Ramos (cell line): ENCODE data around the gene ALCAM.

Experiments used
- in situ Hi-C: fragments of 300-500 bp; cut with MboI; formaldehyde crosslinking; loops from one replicate; pipeline ENCODE4 v1.14.3; 2022; ENCODE audit warnings: low sequenced_read_pairs; ENCODE audit not compliant: unreplicated experiment

Gene ALCAM

GRCh38 chr3:105518203-105518602, 151.5 kb downstream of the ALCAM start:
- in situ Hi-C loops: no loop called here

GRCh38 chr3:105518806-105519418, 152.2 kb downstream of the ALCAM start:
- in situ Hi-C loops: no loop called here

GRCh38 chr3:105521770-105522169, 155.1 kb downstream of the ALCAM start:
- in situ Hi-C loops: no loop called here

GRCh38 chr3:105523501-105523900, 156.8 kb downstream of the ALCAM start:
- in situ Hi-C loops: no loop called here

GRCh38 chr3:105525531-105525930, 158.8 kb downstream of the ALCAM start:
- in situ Hi-C loops: no loop called here

- in situ Hi-C loops: no loop called here
Observed at GRCh38 chr3:105526360-105527111, 159.8 kb downstream of the ALCAM start.

DNA sequence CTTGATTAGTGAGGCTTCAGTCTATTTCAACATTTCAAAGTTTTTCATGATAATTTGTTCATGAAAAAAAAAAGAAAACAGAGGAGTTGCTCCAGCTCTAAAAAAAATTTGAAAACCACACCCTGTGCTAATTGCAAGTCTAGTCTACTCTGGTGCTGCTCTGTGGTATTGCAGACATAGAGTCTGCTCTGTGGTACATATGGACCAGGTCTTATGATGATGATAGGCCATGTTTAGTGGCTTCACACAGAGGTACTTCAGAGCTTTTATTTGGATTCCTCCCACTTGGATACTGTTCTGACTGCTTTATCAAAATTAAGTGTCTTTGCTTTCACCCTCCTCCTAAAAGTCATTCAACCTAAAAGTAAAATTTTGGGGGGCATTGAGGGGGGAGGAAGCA, 160.8 kb downstream of the ALCAM start:
- in situ Hi-C loops: no loop called here

DNA sequence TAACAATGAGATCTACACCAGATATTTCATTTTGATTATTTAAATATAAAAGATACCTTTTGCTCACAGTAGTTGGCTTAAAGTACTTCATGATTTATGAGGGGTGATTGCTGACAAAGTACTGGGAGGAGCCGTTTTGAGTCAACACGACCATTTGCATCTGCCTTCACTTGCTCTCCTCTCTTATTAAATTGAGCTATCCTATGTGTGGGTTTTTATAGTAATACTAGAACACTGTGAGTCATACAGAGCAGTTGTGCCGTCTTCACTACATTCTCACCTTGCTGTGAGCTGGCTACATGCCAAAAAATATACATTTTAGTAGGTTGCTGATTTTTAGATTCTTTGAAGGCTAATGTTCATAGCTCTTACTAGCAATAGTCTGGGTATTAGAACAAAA, 161.2 kb downstream of the ALCAM start:
- in situ Hi-C loops: no loop called here

GRCh38 chr3:105528955-105529354, 162.2 kb downstream of the ALCAM start:
- in situ Hi-C loops: no loop called here

DNA sequence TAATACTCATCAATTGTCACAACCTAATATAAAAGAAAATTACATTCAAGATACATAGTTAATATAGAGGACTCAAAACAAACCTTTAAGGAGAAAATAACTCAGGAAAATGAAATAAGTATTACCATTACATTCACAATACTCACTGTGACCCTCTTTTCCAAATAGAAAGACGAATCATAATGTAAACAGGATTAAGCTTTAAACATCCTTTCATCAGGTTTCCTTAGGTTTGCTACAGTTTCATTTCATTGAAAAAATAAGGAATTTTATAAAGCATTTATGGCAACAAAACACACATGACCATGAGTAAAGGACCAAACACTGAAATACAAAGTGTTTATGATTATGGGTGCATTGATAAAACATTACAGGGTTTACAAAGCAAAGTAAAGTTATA, 162.7 kb downstream of the ALCAM start:
- in situ Hi-C loops: no loop called here

DNA sequence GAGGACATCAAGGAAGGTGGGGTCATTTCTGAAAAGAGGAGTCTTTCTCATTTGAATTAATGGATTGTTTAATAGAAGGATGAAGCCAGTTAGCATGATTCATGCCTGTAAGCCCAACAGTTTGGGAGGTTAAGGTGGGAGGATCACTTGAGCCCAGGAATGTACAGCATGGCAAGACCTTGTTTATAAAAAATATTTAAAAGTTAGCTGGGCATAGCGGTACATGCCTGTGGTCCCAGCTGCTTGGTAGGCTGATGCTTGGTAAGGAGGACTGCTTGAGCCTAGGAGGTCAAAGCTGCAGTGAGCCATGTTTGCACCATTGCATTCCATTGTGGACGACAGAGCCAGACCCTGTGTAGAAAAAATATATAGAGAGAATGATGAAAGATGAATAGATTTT, 165.5 kb downstream of the ALCAM start:
- in situ Hi-C loops: no loop called here

- in situ Hi-C loops: no loop called here
Observed at GRCh38 chr3:105533960-105534359, 167.3 kb downstream of the ALCAM start.

DNA sequence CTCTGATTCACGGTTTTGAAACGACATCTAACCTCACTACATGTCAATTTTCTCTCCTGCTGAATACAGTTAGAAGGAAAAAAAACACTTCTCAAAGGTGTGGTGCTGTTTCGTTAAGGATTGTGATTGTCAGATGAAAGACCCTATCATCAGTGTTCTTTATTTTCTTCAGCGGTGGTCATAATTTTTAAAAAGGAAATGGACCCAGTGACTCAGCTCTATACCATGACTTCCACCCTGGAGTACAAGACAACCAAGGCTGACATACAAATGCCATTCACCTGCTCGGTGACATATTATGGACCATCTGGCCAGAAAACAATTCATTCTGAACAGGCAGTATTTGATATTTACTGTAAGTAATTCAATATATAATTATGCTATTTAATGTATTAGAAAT, 167.8 kb downstream of the ALCAM start:
- in situ Hi-C loops: no loop called here

DNA sequence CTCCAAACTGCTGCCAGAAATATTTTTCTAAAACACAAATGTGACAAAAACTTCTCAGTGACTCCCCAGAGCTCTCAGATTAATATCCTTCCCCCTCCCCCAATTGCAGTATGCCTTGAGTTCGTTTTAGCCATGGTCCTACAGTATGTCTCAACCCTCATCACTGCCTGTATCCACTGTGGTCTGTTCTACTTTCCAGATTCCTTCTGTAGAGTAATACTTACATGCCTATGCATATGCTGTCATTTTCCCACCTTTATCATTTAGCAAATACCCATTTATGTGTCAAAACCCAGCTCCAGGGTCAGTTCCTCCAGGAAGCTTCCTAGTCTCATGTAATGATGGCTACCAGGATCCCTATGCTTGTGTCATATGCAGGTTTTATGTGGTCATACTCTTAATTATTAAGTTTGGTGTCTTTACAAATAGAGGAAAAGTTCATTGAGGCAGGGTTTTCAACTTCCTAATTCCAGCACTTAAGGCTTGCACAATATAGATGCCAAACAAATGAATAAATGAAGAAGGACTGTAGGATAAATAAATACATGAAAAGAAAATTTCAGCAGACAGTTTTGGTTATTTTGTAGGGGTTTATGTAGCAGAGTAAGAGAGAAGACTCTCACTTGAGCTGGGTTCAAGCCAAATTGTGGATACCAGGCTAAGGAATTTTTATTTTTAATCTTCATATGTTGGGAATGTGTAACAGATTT, 170.8 kb downstream of the ALCAM start:
- in situ Hi-C loops: no loop called here

GRCh38 chr3:105538483-105538882, 171.8 kb downstream of the ALCAM start:
- in situ Hi-C loops: no loop called here

- in situ Hi-C loops: no loop called here
Observed at GRCh38 chr3:105539897-105540296, 173.2 kb downstream of the ALCAM start.

DNA sequence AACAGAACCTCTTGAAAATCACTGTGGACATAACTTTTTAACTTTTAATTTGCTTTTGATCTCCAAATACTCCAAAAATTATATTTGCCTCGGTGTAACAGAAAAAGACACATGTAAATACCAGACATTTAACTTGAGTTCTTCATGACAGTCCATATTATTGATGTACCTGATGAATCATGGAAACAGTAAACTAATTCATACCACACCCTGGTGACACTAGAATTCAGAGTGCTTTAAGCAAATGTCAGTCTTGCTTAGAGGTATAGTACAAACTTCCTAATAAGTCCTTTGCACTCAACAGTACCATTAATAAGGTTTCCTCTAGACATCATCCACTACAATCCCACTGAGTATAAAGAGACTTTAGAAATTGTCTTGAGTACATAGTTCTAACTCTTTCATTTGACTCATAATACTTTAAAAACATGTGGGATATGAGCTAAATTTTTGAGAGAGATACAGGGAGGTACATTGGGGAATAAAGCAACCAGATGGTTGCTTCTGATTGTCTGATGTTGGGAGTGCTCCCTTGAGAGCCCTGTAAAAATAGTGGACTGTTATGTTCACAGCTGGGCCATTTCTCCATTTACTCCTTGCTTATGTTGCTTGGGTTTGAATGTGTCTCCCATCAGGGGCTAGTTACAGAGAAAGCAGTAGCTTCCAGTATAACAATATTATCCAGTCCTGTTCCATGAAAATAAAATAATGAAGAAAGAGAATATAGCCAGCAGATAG, 175.7 kb downstream of the ALCAM start:
- in situ Hi-C loops: no loop called here

GRCh38 chr3:105545051-105545450, 178.3 kb downstream of the ALCAM start:
- in situ Hi-C loops: no loop called here

GRCh38 chr3:105553851-105554250, 187.1 kb downstream of the ALCAM start:
- in situ Hi-C loops: no loop called here

DNA sequence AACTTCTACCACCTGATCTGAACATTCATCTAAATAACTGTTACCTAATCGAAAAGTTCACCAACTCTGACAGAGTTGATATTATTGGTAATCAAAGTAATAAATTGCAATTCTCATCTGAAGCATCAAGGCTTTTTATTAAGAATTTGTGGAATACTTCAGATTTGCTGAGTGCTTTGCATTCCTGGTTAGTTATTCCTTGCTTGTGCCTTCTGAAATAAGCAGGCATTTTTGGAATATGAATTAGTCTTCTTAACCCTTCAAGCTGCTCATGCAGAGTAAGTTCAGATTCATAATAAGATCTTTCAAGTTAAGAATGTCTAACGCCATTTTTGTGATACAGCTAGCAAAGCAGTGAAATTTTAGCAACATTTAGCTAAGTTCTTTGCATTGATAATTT, 188.5 kb downstream of the ALCAM start:
- in situ Hi-C loops: no loop called here

DNA sequence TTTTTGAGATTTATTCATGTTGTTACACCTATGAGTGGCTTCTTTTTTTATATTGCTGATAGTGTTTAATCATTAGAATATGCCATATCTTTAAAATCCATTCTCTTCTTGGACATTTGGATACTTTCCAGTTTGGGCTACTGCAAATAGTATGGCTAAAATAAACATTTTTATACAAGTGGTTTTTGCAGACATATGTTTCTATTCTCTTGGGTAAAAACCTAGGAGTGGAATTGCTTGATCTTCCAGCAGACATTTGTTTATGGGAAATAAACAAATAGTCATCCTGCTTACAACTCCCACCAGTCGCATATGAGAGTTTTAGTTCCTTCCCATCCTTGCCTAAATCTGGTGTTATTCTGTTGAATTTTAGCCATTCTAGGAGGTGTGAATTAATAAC, 193.1 kb downstream of the ALCAM start:
- in situ Hi-C loops: no loop called here
